GM18520 (cell line): ENCODE measurements around the gene TBC1D26.
"Not testable (repeated sequence)": the region's sequence is repeated elsewhere in the genome, so short reads cannot be mapped to it uniquely, and the experiment has no call there.

Experiments
- ATAC-seq: cut with Tn5 transposase; IDR thresholded peaks from one replicate; pipeline ENCODE4 v1.9.1; 2021; ENCODE audit not compliant: unreplicated experiment

The TBC1D26 gene

DNA sequence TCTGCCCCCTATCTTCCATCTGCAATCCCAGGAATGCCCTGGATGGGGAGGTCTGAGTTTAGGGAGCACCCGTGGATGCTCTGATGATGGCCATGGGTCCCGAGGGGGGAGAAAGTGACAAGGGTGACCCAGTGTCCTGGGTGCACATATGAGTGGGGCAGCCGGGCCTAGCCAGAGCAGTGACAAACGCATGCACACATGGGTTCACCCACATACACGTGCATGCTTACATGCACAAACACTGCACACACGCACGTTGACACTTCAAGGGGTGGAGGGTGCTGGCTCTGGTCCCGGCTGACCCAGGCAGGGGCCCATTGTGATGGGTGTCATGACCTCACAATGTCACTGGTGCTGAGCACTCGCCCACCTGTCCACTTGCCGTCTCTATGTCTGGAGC, at the start of gene TBC1D26:
TBC1D26 (plus strand) TSS at position 384 of the 400 bp plus-strand sequence. CDS start 3,066 bp downstream, outside the sequence.
- not testable (repeated sequence) for ATAC-seq

DNA sequence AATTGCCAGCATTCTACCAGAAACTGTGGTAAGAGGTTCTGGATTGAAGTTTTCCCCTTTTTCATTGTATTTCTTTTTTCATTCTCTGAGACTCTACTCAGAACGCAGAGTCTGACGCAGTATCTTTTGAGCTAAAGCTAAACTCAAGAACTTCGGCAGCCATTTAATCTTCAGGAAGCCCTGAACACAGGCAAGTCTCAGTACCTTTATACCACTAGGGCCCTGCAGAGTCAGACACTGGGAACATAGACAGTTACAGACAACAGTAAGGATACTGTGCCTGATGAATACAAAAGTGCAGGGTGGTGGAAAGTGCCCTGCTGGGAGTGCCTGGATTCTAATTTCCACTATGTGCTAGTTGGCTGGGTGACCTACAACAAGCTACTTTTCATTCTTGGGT, 48.9 kb upstream of the TBC1D26 start:
- ATAC-seq = not testable (repeated sequence)

DNA sequence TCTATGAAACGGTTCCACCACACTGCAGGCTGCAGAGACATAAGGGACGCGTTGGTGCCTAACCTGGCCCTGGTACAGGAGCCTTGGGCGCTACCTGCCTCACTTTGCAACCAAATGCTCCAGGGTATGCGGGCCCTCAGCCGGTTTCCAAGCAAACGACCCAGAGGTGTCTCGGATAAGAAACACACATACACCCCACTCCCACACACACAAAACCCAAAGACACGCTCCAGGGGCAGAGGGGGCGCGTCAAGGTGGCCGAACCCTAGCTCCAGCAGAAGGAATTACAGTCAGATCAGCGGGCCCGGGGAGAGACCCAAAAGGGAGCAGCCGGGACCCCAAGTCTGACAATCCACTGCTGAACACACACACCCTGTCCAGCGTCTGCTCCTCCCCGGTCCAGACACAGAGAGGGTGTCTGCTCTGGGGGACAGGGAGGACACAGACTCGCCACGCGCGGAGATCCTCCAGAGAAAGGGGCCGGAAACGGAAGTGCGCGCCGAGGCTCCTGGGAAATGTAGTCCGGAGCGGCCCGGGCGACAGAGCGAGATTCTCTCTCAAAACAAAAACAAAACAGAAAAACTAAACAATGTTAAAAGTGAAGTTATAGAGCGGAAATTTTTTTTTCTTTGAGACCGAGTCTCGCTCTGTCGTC, 48.1 kb upstream of the TBC1D26 start, which contains the start of gene TRIM16:
TRIM16 (minus strand) TSS at position 488 of the 655 bp plus-strand sequence. CDS start 32,702 bp downstream, outside the sequence.
- ATAC-seq = peak; percentile 79

DNA sequence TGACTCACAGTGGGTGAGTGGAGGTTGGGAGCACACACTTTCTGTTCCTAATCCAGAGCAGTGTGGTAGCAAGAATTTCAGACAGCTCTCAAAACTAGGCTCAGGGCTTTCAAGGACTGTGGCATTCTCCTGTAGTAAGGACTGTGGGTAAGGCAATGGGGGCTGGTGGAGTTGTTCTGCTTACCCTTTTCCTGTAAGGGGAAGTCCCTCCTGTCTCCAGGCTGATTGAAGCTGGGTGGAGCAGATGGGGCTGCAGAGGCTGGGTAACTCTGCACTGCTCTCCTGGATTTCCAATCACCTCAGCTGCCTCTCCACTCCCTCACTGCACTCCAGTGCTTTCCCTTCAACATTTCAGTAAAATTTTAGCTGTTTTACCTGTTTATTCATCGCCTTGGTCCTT, 44.6 kb upstream of the TBC1D26 start:
- not testable (repeated sequence) for ATAC-seq

DNA sequence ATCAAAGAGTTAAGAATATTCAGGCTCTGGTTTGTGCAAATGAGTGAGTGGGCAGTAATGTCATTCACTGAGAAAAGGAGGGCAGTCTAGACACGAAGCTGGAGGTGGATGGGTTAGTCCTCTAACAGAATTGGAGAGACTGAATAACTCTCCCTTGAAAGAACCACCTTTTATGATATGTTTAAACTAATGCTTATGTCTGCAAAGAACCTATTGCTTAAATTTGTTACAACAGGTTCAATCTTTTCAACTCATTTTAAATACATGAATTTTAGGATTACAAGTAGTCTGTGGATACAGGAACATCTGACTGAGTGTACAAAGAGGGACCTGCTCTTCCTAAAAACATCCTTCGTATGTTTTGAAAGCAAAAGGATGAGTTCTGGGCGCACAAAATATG, 33.1 kb upstream of the TBC1D26 start:
- not testable (repeated sequence) for ATAC-seq

DNA sequence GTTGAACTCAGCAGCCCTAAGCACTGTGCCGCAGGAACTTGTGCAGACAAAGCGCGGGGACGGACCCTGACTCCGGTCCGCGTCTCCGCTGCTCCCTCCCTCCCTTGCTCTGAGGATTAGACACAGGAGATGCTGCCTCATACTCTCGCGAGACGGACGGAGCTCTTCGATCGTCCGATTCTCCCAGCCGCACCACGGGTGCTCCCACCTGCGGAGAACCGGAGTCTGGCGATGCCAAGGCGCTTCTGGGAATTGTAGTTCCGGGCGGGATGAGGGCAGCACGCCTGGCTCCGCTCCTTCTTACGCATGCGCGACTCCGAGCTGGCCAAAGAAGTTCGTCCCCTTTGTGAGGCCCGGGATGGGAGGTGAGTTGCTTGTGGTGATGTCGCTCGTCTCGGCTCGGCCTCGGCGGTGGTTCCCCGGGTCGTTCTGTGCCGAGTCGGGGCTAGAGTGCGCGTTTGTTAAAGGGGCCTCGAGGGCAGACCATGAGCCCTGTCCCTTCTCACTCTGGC, 32.6 kb upstream of the TBC1D26 start, which contains the start of gene ZNF286A:
ZNF286A (plus strand) TSS at position 340 of the 512 bp plus-strand sequence. CDS start 578 bp downstream, outside the sequence.
- peak; percentile 93 for ATAC-seq

DNA sequence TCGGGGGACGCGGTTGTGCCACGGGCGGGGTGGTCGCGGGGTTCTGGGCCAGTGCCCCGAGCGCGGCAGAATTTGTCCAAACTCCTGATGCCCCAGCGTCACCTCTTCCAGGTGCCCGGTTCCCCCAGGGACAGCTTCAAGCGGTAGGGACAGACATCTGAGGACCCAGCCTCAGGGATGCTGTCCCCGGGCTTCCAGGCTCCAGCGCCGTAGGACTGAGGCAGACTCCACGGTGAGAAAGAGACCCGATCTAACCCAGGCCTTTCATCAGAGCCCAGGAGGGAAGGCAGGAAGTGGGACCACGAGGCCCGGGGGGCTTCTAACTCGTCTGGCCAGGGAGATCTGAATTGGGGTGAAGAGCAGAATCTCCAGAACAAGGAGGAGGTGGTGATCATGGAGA, 32.1 kb upstream of the TBC1D26 start:
- ATAC-seq = not testable (repeated sequence)

DNA sequence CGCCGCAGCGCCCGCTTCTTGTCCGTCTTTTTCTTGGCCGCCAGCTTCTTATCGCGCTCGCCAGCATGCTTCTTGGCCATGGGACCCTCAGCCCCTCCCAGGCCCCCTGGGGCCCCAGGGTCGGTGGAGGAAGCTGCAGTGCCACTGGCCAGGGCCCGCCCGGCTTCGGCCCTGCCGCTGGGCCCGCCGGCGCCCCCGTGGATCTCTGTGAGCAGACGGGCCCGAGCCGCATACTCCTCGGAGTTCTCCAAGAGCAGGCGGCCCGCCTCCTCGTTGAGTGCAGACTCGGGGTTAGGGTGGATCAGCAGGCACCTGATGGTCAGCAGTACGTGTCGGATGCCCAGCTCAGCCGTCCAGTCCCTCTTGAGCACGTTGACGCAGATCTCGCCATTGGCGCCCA, 27.8 kb upstream of the TBC1D26 start:
- ATAC-seq = not testable (repeated sequence)

DNA sequence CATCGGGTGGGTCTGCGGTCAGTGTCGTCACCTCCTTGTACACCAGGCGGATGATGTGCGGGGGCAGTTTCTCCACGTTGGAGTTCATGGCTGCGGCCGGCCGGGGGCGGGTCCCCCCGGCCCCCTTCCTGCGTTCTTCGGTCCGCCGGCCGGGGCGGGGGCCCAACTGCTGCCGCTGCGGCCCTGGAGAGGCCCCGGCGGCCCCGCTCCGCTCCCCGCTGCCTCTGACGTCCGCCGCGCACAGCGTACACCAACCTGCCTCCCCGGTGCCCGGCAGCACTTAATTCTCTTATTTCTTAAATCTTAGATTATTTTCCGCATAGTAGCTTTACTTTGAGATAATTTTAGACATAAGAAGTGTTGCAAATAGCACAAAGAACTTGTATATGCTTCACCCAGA, 27.3 kb upstream of the TBC1D26 start:
- not testable (repeated sequence) for ATAC-seq

DNA sequence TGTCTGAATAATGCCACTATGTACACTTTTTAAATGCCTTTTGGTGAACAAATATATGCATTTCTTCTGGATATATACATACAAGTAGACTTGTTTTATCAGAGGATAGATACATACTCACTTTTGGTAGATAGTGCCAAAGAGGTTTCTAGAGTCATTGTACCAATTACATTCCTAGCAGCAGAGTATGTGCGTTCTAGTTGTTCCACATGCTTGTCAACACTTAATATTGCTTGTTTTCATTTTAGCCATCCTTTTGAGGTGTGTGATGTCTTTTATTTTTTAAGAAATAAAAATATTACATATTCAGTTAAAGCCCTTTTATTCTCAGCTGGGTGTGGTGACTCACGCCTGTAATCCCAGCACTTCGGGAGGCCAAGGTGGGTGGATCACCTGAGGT, 23.2 kb upstream of the TBC1D26 start:
- not testable (repeated sequence) for ATAC-seq

DNA sequence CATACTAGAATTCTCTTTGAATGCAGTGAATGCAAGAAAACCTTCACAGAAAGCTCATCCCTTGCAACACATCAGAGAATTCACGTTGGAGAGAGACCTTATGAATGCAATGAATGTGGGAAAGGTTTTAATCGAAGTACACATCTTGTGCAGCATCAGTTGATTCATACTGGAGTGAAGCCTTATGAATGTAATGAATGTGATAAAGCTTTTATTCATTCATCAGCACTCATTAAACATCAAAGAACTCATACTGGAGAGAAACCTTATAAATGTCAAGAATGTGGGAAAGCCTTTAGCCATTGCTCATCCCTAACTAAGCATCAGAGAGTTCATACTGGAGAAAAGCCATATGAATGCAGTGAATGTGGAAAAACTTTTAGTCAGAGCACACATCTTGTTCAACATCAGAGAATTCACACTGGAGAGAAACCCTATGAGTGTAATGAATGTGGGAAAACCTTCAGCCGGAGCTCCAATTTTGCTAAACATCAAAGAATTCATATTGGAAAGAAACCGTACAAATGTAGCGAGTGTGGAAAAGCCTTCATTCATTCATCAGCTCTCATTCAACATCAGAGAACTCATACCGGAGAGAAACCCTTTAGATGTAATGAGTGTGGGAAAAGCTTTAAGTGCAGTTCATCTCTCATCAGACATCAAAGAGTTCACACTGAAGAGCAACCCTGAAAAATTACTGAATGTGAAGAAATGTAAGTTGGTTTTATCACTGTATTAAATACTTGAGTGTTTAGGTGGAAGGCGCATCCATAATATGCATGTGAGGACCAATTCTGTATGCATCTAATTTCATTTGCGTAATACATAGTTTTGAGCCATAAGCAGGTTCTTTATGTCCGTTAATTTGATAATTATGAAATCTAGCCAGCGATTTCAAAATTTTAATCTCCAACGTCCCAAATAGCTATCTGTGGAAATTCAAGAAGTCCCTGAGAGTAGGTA, 15.2 kb upstream of the TBC1D26 start:
- ATAC-seq = not testable (repeated sequence)

DNA sequence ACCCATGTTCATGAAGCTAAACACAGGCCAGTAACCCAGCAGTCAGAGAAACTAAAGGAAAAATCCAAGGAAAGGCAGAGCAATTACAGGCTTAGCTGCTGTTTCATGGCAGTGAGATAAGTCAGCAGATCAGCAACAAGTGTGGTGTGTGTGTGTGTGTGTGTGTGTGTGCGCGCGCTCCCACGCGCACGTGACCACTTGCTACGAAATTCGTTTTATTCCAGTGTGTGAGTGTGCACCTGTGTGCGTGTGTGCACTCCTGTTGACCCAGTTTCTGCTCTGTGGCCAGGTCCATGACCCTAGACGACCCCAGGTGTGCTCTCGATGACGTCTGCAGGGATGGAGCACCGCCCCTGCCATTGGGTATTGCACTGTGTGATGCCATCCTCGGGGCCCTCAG, 1.5 kb upstream of the TBC1D26 start:
- ATAC-seq = not testable (repeated sequence)

DNA sequence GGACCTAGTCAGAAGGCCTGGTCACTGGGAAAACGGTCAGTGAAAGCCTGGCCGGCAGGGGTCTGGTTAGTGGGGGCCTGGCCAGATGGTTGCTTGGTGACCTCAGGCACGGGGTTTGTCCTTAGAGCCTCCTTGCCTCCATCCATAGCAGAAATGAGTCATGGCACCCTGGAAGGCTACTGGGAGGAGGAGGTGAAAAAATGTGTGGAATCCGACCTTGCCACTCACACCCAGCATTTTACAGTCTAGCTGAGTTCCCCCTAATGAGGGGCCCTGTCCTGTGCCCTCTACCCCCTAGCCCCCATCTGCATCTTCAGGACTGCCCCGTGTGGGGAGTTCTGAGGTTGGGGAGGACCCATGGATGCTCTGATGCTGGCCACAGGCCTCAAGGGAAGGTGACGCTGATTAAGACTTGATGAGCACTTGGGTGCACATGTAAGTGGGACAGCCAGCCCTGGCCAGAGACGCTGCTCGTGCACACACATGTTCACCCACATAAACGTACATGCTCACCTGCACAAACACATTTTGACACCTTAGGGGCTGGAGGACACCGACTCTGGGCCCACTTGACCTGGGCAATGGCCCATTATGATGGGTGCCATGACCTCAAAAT, 1.2 kb downstream of the TBC1D26 start:
- not testable (repeated sequence) for ATAC-seq

DNA sequence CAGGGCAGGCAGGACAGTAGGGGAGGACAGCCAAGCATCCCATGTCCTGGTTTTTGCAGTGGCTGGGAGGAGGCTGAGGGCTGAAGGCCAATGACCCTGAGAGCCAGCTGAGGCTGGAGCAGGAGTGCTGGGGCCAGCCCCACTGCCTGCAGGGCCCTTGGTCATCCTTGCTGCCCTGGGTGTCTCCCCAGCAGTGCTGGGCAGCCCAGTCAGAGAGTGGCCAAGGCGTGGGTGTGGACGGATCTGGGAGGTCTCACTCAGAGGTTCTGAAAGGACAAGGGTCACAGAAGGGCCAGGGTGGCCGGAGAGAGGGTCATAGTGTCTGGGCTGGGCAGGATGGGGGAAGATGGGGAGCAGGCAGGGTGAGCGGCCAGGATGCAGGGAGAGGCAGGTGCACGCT, 4.5 kb downstream of the TBC1D26 start:
- not testable (repeated sequence) for ATAC-seq

DNA sequence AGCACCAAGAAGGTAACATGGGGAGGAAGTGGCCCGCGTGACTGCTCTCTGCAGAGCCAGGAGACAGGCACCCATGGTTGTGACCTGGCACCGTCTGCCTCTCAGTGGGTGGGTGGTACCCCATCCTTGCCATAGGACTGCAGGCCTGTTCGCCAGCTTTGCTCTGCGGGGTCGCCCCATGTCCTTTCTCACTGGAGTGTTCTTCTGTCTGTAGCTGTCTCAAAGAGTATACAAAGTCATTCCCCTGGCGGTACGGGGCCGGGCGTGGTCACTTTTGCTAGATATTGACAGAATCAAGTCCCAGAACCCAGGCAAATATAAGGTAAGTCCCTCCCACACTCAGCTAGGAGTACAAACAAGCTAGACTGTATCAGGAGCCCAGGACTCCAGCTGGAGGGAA, 6.0 kb downstream of the TBC1D26 start:
- ATAC-seq = no peak

DNA sequence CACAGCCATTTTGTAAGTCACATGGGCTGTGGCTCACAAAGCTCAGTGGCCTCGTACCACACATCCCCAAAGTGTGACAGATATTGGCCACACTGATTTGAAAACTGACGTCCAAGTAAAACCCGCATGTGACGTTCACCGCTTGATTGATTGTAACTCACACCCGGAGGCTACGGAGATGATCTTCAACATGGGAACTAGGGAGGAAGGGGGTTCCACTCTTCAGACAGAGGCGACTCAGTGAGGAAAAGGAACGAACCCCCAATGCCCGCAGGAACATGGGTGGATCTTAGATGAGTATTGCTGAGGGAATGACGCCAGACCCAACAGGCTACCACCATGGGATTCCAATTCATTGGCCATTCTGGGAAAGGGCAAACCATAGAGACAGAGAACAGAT, 7.2 kb downstream of the TBC1D26 start:
- not testable (repeated sequence) for ATAC-seq

DNA sequence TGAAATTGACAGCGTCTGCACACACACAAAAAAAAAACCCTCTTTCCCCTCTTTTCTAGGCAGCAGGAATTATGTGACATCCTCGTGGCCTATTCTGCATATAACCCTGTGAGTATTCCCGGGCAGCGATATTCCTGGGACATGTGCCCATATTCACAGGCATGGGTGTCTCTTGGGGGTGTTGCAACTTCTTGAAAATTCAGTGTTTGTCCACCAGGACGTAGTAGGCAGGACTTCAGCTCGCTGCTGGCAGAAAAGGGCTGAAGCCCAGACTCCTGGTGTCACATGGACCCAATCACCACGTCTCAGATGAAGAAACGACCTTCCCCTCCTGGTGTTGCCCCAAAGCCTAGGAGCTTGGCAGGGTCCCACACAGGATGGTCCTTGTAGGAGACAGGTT, 8.0 kb downstream of the TBC1D26 start:
- not testable (repeated sequence) for ATAC-seq

DNA sequence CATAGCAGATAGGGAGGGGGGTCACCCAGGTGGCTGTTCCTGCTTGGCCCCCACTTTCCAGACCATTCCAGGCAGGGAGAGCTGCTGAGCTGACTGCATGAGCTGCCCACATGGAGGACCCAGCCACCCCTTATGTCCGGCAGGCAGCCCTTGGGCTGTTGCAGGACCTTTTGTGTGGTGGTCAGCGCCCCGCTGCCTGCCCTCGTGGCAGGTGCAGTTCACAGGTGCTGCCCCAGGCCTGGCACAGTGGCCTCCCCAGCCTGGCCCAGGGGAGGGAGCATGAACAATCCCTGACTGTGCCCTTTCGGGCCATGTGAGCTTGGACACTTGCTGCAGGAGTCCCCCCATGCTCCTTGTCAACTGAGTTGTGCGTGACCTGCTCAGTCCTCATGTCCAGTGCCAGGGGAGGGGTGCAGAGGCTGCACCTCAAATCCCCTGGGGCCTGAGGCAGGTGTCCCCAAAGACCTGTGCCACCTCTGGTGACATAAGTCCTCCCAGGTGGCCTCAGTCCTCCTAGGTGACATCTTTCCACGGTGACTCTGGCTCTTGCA, 8.6 kb downstream of the TBC1D26 start:
- ATAC-seq = no peak

DNA sequence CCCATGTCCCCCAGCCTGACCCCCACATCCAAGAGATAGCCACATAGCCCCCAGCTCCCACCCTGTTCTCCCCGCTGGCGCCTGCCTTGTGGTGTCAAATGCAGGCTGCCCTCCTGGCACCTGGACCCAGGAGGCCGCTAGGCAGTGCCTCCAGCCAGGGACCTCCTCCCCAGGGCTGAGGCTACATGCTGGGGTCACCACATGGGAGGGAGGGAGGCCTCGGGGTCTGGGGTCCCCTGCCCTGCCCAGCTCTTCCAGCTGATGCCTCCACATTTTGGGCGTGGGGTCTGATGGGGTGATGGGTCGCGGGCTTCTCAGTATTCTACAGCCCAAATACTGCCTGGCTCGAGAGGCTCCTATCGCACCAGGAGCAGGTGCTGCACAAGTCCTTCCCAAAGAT, 9.5 kb downstream of the TBC1D26 start:
- no peak for ATAC-seq

DNA sequence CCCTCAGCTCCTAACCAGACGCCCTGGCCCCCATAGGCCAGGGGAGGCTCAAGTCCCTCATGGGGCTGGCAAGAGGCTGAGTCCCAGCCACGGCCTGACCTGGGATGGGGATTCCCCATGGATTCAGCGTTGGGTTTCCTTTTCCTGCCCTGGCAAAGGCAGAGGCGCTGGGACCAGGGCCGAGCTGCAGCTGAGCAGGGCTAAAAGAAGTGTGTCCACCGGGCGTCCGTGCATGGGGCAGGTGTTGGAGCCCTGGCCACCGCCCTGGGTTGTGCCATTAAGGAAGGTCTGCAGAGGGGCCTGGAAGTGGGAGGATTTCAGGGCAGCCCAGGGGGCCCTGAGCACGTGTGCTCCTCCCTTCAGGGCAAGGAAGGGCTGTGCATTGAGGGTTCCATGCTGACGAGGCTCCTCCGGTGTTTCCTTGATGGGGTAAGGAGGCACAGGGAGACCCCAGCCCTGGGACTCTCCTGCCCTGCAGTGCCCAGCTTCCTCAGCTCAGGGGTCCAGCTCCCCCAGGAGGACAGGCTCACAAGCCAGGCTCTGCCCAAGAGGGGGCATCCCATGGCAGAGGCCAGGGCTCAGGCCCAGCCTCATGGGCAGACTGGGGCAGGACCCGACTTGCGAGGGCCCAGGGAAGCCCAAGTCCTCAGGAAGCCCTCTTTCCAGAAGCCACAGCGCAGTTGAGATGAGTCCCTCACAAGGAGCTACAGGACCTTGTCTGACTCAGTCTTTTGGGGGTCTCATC, 10.1 kb downstream of the TBC1D26 start:
- ATAC-seq = no peak
